Breast epithelium (tissue), 3 donors: Measurements from ENCODE around the gene COX10.

ENCODE experiments used
- CTCF ChIP-seq, 3 donors: fragments of 450-650 bp; IDR thresholded peaks; one replicate each; pipeline ENCODE4 v1.5.1; 2016 to 2017; ENCODE audit warnings: antibody characterized with exemption in 3 of 3, mild to moderate bottlenecking in 3 of 3, moderate library complexity in 3 of 3
- POLR2A ChIP-seq: fragments of 450-650 bp; IDR thresholded peaks from one replicate; pipeline ENCODE4 v1.6.1; 2016; ENCODE audit warnings: antibody characterized with exemption, mild to moderate bottlenecking, moderate library complexity

- TF ChIP-seq POLR2A (no peak), CTCF (IDR thresholded peaks at IDR 0.05) (no peak)
These were observed 25.6 kb downstream of the COX10 start for GRCh38 chr17:14094676-14095601.
